ENCODE measurements around the gene CLDN10. TPM values are rescaled to one million over a fixed set of nuclear protein-coding genes. Genes with fewer than 3 reads are reported as not detected.

Gene CLDN10
- total RNA-seq, 1 donor = not detected

DNA sequence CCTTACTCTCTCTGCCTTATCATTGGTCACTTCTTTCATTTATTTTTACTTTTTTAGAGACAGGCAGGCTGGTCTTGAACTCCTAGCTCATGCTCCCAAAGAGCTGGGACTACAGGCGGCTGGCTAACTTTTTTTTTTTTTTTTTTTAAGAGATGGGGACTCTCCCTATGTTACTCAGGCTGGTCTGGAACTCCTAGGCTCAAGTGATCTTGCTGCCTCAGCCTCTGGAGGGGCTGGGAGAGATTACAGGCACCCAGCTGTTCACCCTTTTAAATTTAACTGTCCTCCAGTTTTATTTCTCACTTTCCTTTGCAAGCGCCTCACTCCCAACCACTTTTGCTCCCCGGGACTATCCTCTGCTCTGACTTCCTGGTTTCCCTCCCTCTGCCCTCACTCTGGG lies 5.6 kb upstream of the CLDN10 start:
- peaks cover 70% of the 10 kb centered on the region for H3K27me3 ChIP-seq (ENCODE audit: insufficient read depth, low read length)
- H4K20me1 ChIP-seq (ENCODE audit: insufficient read depth, low read length) = no peaks in the 10 kb centered on the region
- no peaks in the 10 kb centered on the region for H3K36me3 ChIP-seq (ENCODE audit: insufficient read depth, low read length)
- no peak overlapping the region for H3K4me3 ChIP-seq (ENCODE audit: insufficient read depth, low read length)
- no peak overlapping the region for H3K4me2 ChIP-seq (ENCODE audit: insufficient read depth, low read length)
- TF ChIP-seq, protein P1, sequence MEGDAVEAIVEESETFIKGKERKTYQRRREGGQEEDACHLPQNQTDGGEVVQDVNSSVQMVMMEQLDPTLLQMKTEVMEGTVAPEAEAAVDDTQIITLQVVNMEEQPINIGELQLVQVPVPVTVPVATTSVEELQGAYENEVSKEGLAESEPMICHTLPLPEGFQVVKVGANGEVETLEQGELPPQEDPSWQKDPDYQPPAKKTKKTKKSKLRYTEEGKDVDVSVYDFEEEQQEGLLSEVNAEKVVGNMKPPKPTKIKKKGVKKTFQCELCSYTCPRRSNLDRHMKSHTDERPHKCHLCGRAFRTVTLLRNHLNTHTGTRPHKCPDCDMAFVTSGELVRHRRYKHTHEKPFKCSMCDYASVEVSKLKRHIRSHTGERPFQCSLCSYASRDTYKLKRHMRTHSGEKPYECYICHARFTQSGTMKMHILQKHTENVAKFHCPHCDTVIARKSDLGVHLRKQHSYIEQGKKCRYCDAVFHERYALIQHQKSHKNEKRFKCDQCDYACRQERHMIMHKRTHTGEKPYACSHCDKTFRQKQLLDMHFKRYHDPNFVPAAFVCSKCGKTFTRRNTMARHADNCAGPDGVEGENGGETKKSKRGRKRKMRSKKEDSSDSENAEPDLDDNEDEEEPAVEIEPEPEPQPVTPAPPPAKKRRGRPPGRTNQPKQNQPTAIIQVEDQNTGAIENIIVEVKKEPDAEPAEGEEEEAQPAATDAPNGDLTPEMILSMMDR (IDR thresholded peaks at IDR 0.05; ENCODE audit: extremely low read depth, low read depth, low read length) = no peak
- no peaks in the 10 kb centered on the region for H3K9me3 ChIP-seq (ENCODE audit: low read depth, low read length)
- peaks cover 5% of the 10 kb centered on the region for H3K4me1 ChIP-seq (ENCODE audit: insufficient read depth, low read length)
- H2AFZ ChIP-seq (ENCODE audit: low read length) = no peak overlapping the region
- DNase-seq (ENCODE audit: insufficient read length, low spot score, missing footprints) = no peak
- no peaks in the 10 kb centered on the region for H3K79me2 ChIP-seq (ENCODE audit: insufficient read depth, low read length)
- H3K27ac ChIP-seq (ENCODE audit: low read depth, low read length) = no peak overlapping the region

DNA sequence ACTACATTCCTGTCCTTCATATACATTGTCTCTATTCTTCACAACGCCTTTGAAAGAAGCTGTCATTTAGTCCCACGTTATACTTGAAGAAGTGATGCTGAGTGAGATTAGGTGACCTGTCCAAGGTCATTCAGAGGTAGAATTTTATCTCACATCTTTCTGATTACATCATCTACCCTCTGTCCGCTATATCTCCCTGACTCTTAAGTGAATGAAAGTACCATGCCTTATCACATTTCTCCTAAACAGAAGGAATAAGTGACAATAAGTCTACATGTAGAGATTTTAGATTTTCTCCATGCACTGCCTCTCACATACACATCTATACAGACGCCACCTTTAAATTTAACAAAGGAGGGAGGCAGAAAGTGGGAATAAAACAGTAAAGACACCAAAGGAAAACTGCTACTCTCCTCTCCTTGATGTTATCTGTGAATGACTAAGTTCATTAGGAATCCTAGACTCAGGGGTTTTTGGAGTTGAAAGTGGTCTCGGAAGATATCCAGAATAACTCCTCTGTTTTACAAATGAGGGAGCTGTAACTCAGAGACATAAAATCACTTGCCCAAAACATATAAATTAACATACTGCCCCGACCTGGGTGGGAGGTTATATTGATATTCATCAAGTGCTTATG lies 4.9 kb upstream of the CLDN10 start:
- Histone ChIP-seq H3K79me2 (ENCODE audit: insufficient read depth, low read length) (no peaks in the 10 kb centered on the region), H3K4me3 (ENCODE audit: insufficient read depth, low read length) (no peak overlapping the region), H3K27ac (ENCODE audit: low read depth, low read length) (no peak overlapping the region), H4K20me1 (ENCODE audit: insufficient read depth, low read length) (no peaks in the 10 kb centered on the region), H3K4me1 (ENCODE audit: insufficient read depth, low read length) (no peaks in the 10 kb centered on the region), H3K36me3 (ENCODE audit: insufficient read depth, low read length) (no peaks in the 10 kb centered on the region), H3K9me3 (ENCODE audit: low read depth, low read length) (no peaks in the 10 kb centered on the region), H3K27me3 (ENCODE audit: insufficient read depth, low read length) (peaks cover 76% of the 10 kb centered on the region), H2AFZ (ENCODE audit: low read length) (no peak overlapping the region), H3K4me2 (ENCODE audit: insufficient read depth, low read length) (no peak overlapping the region)
- TF ChIP-seq, protein P1 (IDR thresholded peaks at IDR 0.05; ENCODE audit: extremely low read depth, low read depth, low read length) = no peak
- DNase-seq (ENCODE audit: insufficient read length, low spot score, missing footprints) = no peak

DNA sequence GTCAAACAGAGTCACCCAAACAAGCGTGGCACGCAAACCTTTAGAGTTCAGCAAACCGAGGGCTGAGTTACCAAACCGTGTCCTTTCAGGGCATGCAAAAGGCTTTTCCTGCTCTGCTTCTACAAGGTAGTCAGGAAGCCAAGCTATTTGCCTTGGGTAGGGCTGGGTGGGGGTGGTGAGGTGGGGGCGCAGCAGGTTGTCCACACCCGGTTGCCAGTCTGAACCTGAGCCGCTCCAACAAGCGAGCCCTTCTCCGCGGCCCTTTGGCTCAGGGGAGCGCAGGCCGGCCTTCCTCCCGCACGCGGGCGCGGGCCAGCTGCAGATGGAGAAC lies 347 bp upstream of the CLDN10 start:
- no peak for DNase-seq (ENCODE audit: insufficient read length, low spot score, missing footprints)
- peaks cover 88% of the 10 kb centered on the region for H3K27me3 ChIP-seq (ENCODE audit: insufficient read depth, low read length)
- H3K36me3 ChIP-seq (ENCODE audit: insufficient read depth, low read length) = no peaks in the 10 kb centered on the region
- no peak overlapping the region for H3K4me3 ChIP-seq (ENCODE audit: insufficient read depth, low read length)
- no peak overlapping the region for H2AFZ ChIP-seq (ENCODE audit: low read length)
- H3K79me2 ChIP-seq (ENCODE audit: insufficient read depth, low read length) = no peaks in the 10 kb centered on the region
- H3K27ac ChIP-seq (ENCODE audit: low read depth, low read length) = no peak overlapping the region
- H4K20me1 ChIP-seq (ENCODE audit: insufficient read depth, low read length) = no peaks in the 10 kb centered on the region
- H3K4me2 ChIP-seq (ENCODE audit: insufficient read depth, low read length) = no peak overlapping the region
- H3K4me1 ChIP-seq (ENCODE audit: insufficient read depth, low read length) = no peaks in the 10 kb centered on the region
- no peaks in the 10 kb centered on the region for H3K9me3 ChIP-seq (ENCODE audit: low read depth, low read length)
- TF ChIP-seq, protein P1 (IDR thresholded peaks at IDR 0.05; ENCODE audit: extremely low read depth, low read depth, low read length) = no peak

DNA sequence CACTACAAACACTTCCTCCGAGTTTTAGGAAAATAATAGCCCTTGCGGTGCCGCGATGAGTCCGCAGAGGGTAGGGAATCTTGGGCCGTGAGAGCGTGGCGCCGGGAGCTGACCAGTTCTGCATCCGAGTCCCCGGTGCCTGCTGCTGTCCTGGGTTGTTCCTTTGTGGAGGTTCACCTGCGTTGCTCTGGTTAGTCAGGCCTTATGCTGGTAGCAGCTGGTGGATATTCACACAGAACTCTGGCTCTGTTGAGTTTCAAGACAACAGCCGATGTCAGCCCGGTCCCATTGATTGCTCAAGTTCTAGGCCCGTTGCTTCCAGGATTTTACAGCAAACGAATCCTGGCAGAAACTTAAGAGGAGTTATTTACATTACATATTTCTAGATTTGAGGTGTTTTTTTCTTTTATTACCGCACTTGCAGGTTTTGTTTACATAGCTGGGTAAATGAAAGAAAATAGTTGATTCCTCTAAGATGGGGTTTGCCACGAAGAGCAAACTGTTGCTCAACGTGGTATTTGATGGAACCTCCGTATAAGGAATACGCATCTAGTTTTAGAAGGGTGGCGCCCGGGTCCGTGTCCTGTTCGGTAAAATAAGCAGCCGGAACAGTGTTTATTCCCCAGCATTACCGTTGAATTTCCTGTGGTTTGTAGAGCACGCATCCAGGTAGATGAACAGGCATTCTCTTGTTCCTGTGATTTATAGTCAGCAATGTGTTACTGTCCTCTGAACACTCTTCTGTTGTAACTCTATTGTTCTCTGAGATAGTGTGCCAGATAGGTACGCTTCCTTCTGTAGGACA lies 1.3 kb downstream of the CLDN10 start:
- H3K27ac ChIP-seq (ENCODE audit: low read depth, low read length) = no peak overlapping the region
- TF ChIP-seq, protein P1 (IDR thresholded peaks at IDR 0.05; ENCODE audit: extremely low read depth, low read depth, low read length) = no peak
- no peak overlapping the region for H3K4me2 ChIP-seq (ENCODE audit: insufficient read depth, low read length)
- H3K4me3 ChIP-seq (ENCODE audit: insufficient read depth, low read length) = no peak overlapping the region
- no peaks in the 10 kb centered on the region for H3K79me2 ChIP-seq (ENCODE audit: insufficient read depth, low read length)
- H3K36me3 ChIP-seq (ENCODE audit: insufficient read depth, low read length) = no peaks in the 10 kb centered on the region
- peak; percentile 86 for DNase-seq (ENCODE audit: insufficient read length, low spot score, missing footprints)
- peaks cover 4% of the 10 kb centered on the region for H3K4me1 ChIP-seq (ENCODE audit: insufficient read depth, low read length)
- H2AFZ ChIP-seq (ENCODE audit: low read length) = no peak overlapping the region
- H4K20me1 ChIP-seq (ENCODE audit: insufficient read depth, low read length) = no peaks in the 10 kb centered on the region
- H3K27me3 ChIP-seq (ENCODE audit: insufficient read depth, low read length) = peaks cover 88% of the 10 kb centered on the region
- no peaks in the 10 kb centered on the region for H3K9me3 ChIP-seq (ENCODE audit: low read depth, low read length)

All from osteoblast (primary cell).